ENCODE results near the gene EGLN1. TPM values are rescaled to one million over a fixed set of nuclear protein-coding genes. Genes with fewer than 3 reads are reported as not detected.

The EGLN1 gene
- total RNA-seq, 2 experiments from 2014 or later, result 22.3 to 30.1 TPM

DNA sequence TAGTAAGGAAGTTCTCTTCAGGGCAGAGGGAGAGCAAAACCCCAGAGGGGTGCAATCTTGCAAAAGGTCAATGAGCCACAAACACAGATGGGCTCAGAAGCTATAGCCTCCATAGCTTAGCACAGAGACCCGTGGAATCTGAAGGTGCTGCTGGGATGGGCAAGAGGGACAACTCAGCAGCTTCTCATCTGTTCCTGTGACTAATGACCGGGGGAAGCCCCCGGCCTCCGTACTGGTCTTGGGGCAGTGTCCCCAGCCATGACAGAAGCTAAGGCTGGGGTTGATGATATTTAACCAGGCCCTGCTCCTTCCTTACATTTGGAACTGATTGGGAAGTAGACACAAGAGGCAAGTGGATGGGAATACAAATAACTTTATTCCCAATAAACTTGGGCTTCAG, 103.5 kb downstream of the EGLN1 start:
- H3K27ac Mint-ChIP-seq, result no peak overlapping the region
- no peak overlapping the region for H3K4me3 Mint-ChIP-seq

DNA sequence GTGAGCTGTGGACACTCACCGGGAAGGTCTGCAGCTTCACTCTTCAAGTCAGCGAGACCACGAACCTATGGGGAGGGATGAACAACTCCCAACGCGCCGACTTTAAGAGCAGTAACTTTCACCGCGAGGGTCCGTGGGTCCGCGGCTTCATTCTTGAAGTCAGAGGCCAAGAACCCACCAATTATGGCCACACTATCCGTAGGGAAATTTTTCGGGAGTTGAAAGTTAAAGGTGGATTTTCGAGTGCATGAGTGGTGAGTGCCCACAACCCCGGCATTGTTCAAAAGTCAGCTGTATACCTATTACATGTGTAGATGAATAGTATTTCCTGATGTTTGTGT, 104.1 kb downstream of the EGLN1 start:
- H3K27ac Mint-ChIP-seq, result no peak overlapping the region
- H3K36me3 Mint-ChIP-seq, result no peaks in the 10 kb centered on the region
- ATAC-seq (no peak), DNase-seq (no peak)
- CTCF ChIA-PET, result interaction anchor here (1.0 to 3.4 kb wide), 4 partner anchors 19 to 284 kb away, joined by 3 to 18 read pairs (median 4); partner anchors contain the start of genes EXOC8 and SPRTN
- no peaks in the 10 kb centered on the region for H3K4me1 Mint-ChIP-seq
- H3K27me3 Mint-ChIP-seq, result no peaks in the 10 kb centered on the region
- H3K9me3 Mint-ChIP-seq (ENCODE audit: low read depth), result no peaks in the 10 kb centered on the region
- no peak overlapping the region for H3K4me3 Mint-ChIP-seq

More for the DNA sequence above, 103.5 kb downstream of the EGLN1 start:
- CTCF ChIA-PET, result interaction anchor here (1.0 to 1.2 kb wide), 2 partner anchors 37 to 271 kb away, joined by 3 to 5 read pairs; no protein-coding TSS in a partner anchor
- H3K27me3 Mint-ChIP-seq, result no peaks in the 10 kb centered on the region
- DNase-seq (peak; percentile 29), ATAC-seq (no peak)
- H3K4me1 Mint-ChIP-seq, result no peaks in the 10 kb centered on the region
- H3K9me3 Mint-ChIP-seq (ENCODE audit: low read depth), result no peaks in the 10 kb centered on the region
- H3K36me3 Mint-ChIP-seq, result no peaks in the 10 kb centered on the region

- no peaks in the 10 kb centered on the region for H3K27me3 Mint-ChIP-seq
- peak; percentile 31 for DNase-seq
- no peaks in the 10 kb centered on the region for H3K9me3 Mint-ChIP-seq (ENCODE audit: low read depth)
- no peaks in the 10 kb centered on the region for H3K36me3 Mint-ChIP-seq
- CTCF ChIA-PET, result interaction anchor here (1.0 to 3.4 kb wide), 7 partner anchors 19 to 288 kb away, joined by 3 to 18 read pairs (median 4); partner anchors contain the start of genes EXOC8 and SPRTN
- no peak overlapping the region for H3K4me3 Mint-ChIP-seq
- no peak for ATAC-seq
- no peak overlapping the region for H3K27ac Mint-ChIP-seq
- H3K4me1 Mint-ChIP-seq, result no peaks in the 10 kb centered on the region
Measured at GRCh38 chr1:231317306-231318014, 104.6 kb downstream of the EGLN1 start.

DNA sequence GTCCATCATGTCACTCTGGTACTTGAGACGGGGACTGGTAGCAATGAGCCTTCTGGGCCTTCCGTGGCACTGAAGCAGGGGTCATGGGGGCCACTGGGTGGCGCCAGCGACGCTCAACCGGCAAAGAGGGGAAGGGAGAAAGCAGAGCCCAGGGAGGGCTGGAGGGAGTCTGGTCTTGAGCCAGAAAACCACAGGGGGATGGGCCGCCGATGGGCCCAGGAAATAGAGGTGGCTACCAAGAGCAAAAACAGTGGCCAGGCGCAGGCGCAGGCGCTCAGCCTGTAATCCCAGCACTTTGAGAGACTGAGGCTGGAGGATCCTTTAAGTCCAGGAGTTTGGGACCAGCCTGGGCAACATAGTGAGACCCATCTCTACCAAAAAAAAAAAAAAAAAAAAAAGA, 106.2 kb downstream of the EGLN1 start:
- H3K27ac Mint-ChIP-seq, result no peak overlapping the region
- no peaks in the 10 kb centered on the region for H3K9me3 Mint-ChIP-seq (ENCODE audit: low read depth)
- ATAC-seq, result peak; percentile 86
- CTCF ChIA-PET, result interaction anchor here (0.6 to 3.4 kb wide), 14 partner anchors 15 to 292 kb away, joined by 3 to 18 read pairs (median 4); partner anchors contain the start of genes EXOC8 and SPRTN
- peak; percentile 57 for DNase-seq
- H3K4me1 Mint-ChIP-seq, result no peaks in the 10 kb centered on the region
- no peak overlapping the region for H3K4me3 Mint-ChIP-seq
- no peaks in the 10 kb centered on the region for H3K36me3 Mint-ChIP-seq
- no peaks in the 10 kb centered on the region for H3K27me3 Mint-ChIP-seq

Other genes starting within 250 kb of the EGLN1 start
- gene GNPAT, start 181.1 kb downstream of the EGLN1 start, total RNA-seq, result 10 to 100 TPM; 38.5 to 45.8 TPM
- 10 to 100 TPM; 18.8 to 19.3 TPM for gene EXOC8, start 84.4 kb downstream of the EGLN1 start, total RNA-seq
- gene SPRTN, start 84.0 kb downstream of the EGLN1 start, total RNA-seq, result 10 to 100 TPM; 19.3 to 19.6 TPM
- 10 to 100 TPM; 28.3 to 38.0 TPM for gene TSNAX, start 106.4 kb upstream of the EGLN1 start, total RNA-seq
- 10 to 100 TPM in 1 of 2 experiments, 1 to 10 TPM in 1; 4.4 to 14.4 TPM for gene DISC1, start 204.5 kb upstream of the EGLN1 start, total RNA-seq

Data from activated CD8-positive, alpha-beta memory T cell treated with anti-CD3 and anti-CD28 coated beads, Interleukin-2, amount 10 ng/mL, durations not matched to agents 7 days and 5 days (primary cell).